ENCODE measurements around the gene STK36.

DNA sequence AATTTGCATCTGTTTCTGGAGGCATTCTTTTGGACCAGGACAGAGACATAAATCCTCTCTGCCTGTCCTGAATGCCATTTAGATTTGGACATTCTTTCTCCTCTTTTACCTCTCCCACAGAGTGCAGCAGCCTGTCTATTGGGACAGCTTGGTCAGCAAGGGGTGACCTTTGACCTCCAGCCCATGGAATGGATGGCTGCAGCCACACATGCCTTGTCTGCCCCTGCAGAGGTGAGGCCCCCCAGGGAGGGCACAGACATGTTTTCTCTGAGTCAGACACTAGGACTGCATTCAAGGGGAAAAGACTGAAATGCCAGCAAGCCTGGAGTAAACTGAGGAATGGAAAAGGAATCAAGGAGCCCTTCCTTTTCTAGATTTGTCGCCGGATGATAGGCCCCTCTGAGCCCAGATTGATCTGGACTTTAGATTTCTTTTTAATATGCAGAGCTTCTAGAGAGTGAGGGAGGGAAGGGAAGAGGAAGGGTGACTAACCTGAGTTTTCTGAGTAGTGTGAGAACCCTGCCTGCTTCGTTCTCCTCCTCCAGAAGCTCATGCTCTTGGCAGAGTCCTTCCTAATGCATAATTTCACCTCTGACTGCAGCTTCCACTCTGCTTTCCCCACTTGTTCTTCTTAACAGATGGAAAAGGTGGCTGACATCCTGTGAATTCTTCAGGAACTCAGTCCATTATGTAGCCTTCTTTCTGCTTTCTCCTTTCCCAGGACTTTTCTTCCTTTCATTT lies 22.7 kb downstream of the STK36 start:
- TF ChIP-seq, protein P1, sequence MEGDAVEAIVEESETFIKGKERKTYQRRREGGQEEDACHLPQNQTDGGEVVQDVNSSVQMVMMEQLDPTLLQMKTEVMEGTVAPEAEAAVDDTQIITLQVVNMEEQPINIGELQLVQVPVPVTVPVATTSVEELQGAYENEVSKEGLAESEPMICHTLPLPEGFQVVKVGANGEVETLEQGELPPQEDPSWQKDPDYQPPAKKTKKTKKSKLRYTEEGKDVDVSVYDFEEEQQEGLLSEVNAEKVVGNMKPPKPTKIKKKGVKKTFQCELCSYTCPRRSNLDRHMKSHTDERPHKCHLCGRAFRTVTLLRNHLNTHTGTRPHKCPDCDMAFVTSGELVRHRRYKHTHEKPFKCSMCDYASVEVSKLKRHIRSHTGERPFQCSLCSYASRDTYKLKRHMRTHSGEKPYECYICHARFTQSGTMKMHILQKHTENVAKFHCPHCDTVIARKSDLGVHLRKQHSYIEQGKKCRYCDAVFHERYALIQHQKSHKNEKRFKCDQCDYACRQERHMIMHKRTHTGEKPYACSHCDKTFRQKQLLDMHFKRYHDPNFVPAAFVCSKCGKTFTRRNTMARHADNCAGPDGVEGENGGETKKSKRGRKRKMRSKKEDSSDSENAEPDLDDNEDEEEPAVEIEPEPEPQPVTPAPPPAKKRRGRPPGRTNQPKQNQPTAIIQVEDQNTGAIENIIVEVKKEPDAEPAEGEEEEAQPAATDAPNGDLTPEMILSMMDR (conservative IDR thresholded peaks at IDR 0.05 in 1 of 2, IDR thresholded peaks at IDR 0.05 in 1 of 2; ENCODE audit: extremely low read depth in 1 of 2, insufficient read depth in 1 of 2, low read depth in 1 of 2, low read length in 2 of 2) = no peak
- no peak for TF ChIP-seq EZH2 (IDR thresholded peaks at IDR 0.05; ENCODE audit: borderline replicate concordance, low read length)

All from mammary epithelial cell (primary cell).